ENCODE measurements around the gene TSPEAR.
"Not testable (repeated sequence)": the region's sequence is repeated elsewhere in the genome, so short reads cannot be mapped to it uniquely, and the experiment has no call there.

The TSPEAR gene

GRCh38 chr21:44701541-44701940 lies 9.8 kb downstream of the TSPEAR start:
- peak; percentile 42 for DNase-seq

- peak; percentile 13 for DNase-seq
Observed at GRCh38 chr21:44701023-44701400, 10.4 kb downstream of the TSPEAR start.

GRCh38 chr21:44700101-44701022 lies 11.0 kb downstream of the TSPEAR start:
- DNase-seq = peak; percentile 22

- peak; percentile 20 for DNase-seq
Observed at GRCh38 chr21:44699502-44700001, 11.8 kb downstream of the TSPEAR start.

GRCh38 chr21:44697811-44698734 lies 13.3 kb downstream of the TSPEAR start:
- peak; percentile 45 for DNase-seq

- DNase-seq = not testable (repeated sequence)
Observed at GRCh38 chr21:44697172-44697810, 14.1 kb downstream of the TSPEAR start, which contains the start of gene KRTAP10-12. Gene KRTAP10-12, plus strand, starts transcription at chr21:44697172. Its CDS starts 30 bp downstream, at chr21:44697202.

GRCh38 chr21:44696572-44696971 lies 14.8 kb downstream of the TSPEAR start:
- no peak for DNase-seq

GRCh38 chr21:44695641-44696040 lies 15.7 kb downstream of the TSPEAR start:
- DNase-seq = no peak

GRCh38 chr21:44695184-44695583 lies 16.2 kb downstream of the TSPEAR start:
- no peak for DNase-seq

GRCh38 chr21:44694776-44695175 lies 16.6 kb downstream of the TSPEAR start:
- DNase-seq = no peak

GRCh38 chr21:44692798-44693512 lies 18.4 kb downstream of the TSPEAR start:
- no peak for DNase-seq

GRCh38 chr21:44691686-44692085 lies 19.7 kb downstream of the TSPEAR start:
- DNase-seq = no peak

- not testable (repeated sequence) for DNase-seq
Observed at GRCh38 chr21:44689740-44690139, 21.6 kb downstream of the TSPEAR start.

- DNase-seq = no peak
Observed at GRCh38 chr21:44687671-44688070, 23.7 kb downstream of the TSPEAR start.

GRCh38 chr21:44686843-44687561 lies 24.4 kb downstream of the TSPEAR start:
- DNase-seq = no peak

GRCh38 chr21:44686000-44686781 lies 25.2 kb downstream of the TSPEAR start:
- DNase-seq = no peak

GRCh38 chr21:44685050-44685449 lies 26.3 kb downstream of the TSPEAR start:
- not testable (repeated sequence) for DNase-seq

GRCh38 chr21:44684483-44684882 lies 26.9 kb downstream of the TSPEAR start:
- no peak for DNase-seq

- DNase-seq = no peak
Observed at GRCh38 chr21:44684077-44684476, 27.3 kb downstream of the TSPEAR start.

- DNase-seq = no peak
Observed at GRCh38 chr21:44682580-44683151, 28.7 kb downstream of the TSPEAR start.
